Upper lobe of left lung (tissue), 6 donors: ENCODE data around the gene RGSL1. TPM values are rescaled to one million over a fixed set of nuclear protein-coding genes. Genes with fewer than 3 reads are reported as not detected.

Source experiments
- ATAC-seq, 2 donors: fragments of 200-7000 bp; cut with Tn5 transposase; one replicate each; pipeline ENCODE4 v1.9.1; 2022; ENCODE audit warnings: mild to moderate bottlenecking in 2 of 2, moderate library complexity in 2 of 2; ENCODE audit not compliant: low FRiP score in 2 of 2
- DNase-seq, 2 donors: peaks; one replicate each; pipeline ENCODE4 v3.0.0-alpha.2; 2019 to 2020
- H3K27ac ChIP-seq, 4 donors: fragments of 200-600 bp; sonication (generic); one replicate each; pipeline ENCODE4 v1.5.1; 2016 to 2019
- H3K27me3 ChIP-seq, 4 donors: fragments of 200-600 bp; sonication (generic); one replicate each; pipeline ENCODE4 v1.5.1; 2017 to 2019
- H3K36me3 ChIP-seq, 4 donors: fragments of 200-600 bp; sonication (generic); one replicate each; pipeline ENCODE4 v1.5.1; 2016 to 2019
- H3K4me1 ChIP-seq, 4 donors: fragments of 200-600 bp; sonication (generic); one replicate each; pipeline ENCODE4 v1.5.1; 2018 to 2019
- H3K4me3 ChIP-seq, 4 donors: fragments of 200-600 bp; sonication (generic); one replicate each; pipeline ENCODE4 v1.5.1; 2017 to 2019; ENCODE audit warnings: mild to moderate bottlenecking in 2 of 4, moderate library complexity in 1 of 4
- H3K9me3 ChIP-seq, 4 donors: fragments of 200-600 bp; sonication (generic); one replicate each; pipeline ENCODE4 v1.5.1; 2018 to 2019
- CTCF ChIP-seq, 6 experiments: fragments of 450-650 bp in 4 of 6; fragments of 200-600 bp in 2 of 6; sonication (generic) in 2 of 6; IDR thresholded peaks; one replicate each; pipeline ENCODE4 v1.5.1; 2016 to 2019; ENCODE audit warnings: antibody characterized with exemption in 6 of 6
- EP300 ChIP-seq, 4 donors: sonication (generic); formaldehyde crosslinking; IDR thresholded peaks; one replicate each; pipeline ENCODE4 v1.5.1; 2017; ENCODE audit warnings: antibody characterized with exemption in 4 of 4, control low read depth in 2 of 4
- POLR2A ChIP-seq, 4 donors: fragments of 450-650 bp; IDR thresholded peaks; one replicate each; pipeline ENCODE4 v1.5.1; 2016 to 2017; ENCODE audit warnings: antibody characterized with exemption in 4 of 4, mild to moderate bottlenecking in 2 of 4
- POLR2AphosphoS5 ChIP-seq, 2 donors: sonication (generic); formaldehyde crosslinking; IDR thresholded peaks; one replicate each; pipeline ENCODE4 v1.5.1; 2017; ENCODE audit warnings: antibody characterized with exemption in 2 of 2
- WGBS, 2 donors: methylation state at CpG; one replicate each; pipeline ENCODE4 v1.1.5; 2017 to 2018; 5-methylcytosine and 5-hydroxymethylcytosine counted together
- total RNA-seq, 6 donors: library from RNA; depleted of rRNA in 4 of 6; stranded (reverse); fragments of >200 nt in 4 of 6; gene quantifications; one replicate each; pipeline versions ENCODE4 v1.1.0 to v1.2.1, GENCODE V29; 2016 to 2021
- donor health status: DM: no; HTN: no; CAD: no; lungs with moderate emphysema.
- donor health status: DM: no; HTN: yes; CAD: no; lungs with severe emphysema.

Gene RGSL1
- total RNA-seq, 6 donors from 2014 or later = not detected

GRCh38 chr1:182407724-182408123, 42.2 kb upstream of the RGSL1 start:
- TF ChIP-seq CTCF (IDR thresholded peaks at IDR 0.05) (no peak), EP300 (IDR thresholded peaks at IDR 0.05) (no peak), POLR2AphosphoS5 (IDR thresholded peaks at IDR 0.05) (no peak), POLR2A (IDR thresholded peaks at IDR 0.05) (no peak)
- no peak overlapping the region for H3K4me3 ChIP-seq
- peaks cover 0 to 5% (median 2%) of the 10 kb centered on the region in 4 donors for H3K9me3 ChIP-seq
- no peak for DNase-seq
- no peak for ATAC-seq
- H3K4me1 ChIP-seq = peaks cover 0 to 6% (median 0%) of the 10 kb centered on the region in 4 donors
- H3K27me3 ChIP-seq = no peaks in the 10 kb centered on the region
- H3K27ac ChIP-seq = no peak overlapping the region
- WGBS, 2 donors = 41 to 53% methylated on average over 3 of the region's 3 CpGs
- H3K36me3 ChIP-seq = no peaks in the 10 kb centered on the region

GRCh38 chr1:182408435-182409075, 41.4 kb upstream of the RGSL1 start:
- ATAC-seq = peak; percentile 21 to 78

GRCh38 chr1:182410138-182410537, 39.8 kb upstream of the RGSL1 start:
- ATAC-seq (no peak), DNase-seq (no peak)
- TF ChIP-seq POLR2A (IDR thresholded peaks at IDR 0.05) = no peak
- no peak for TF ChIP-seq EP300 (IDR thresholded peaks at IDR 0.05)
- TF ChIP-seq CTCF (IDR thresholded peaks at IDR 0.05) = no peak
- no peak for TF ChIP-seq POLR2AphosphoS5 (IDR thresholded peaks at IDR 0.05)
- peaks cover 0 to 6% (median 0%) of the 10 kb centered on the region in 4 donors for H3K4me1 ChIP-seq
- no peak overlapping the region for H3K27ac ChIP-seq
- WGBS, 2 donors = 75 to 76% methylated on average over 4 of the region's 4 CpGs
- no peaks in the 10 kb centered on the region for H3K36me3 ChIP-seq
- no peaks in the 10 kb centered on the region for H3K27me3 ChIP-seq
- H3K4me3 ChIP-seq = no peak overlapping the region
- H3K9me3 ChIP-seq = peaks cover 0 to 5% (median 2%) of the 10 kb centered on the region in 4 donors

More at GRCh38 chr1:182408435-182409075, 41.4 kb upstream of the RGSL1 start:
- no peaks in the 10 kb centered on the region for H3K36me3 ChIP-seq
- no peaks in the 10 kb centered on the region for H3K27me3 ChIP-seq
- H3K27ac ChIP-seq = no peak overlapping the region
- H3K4me1 ChIP-seq = peaks cover 0 to 6% (median 0%) of the 10 kb centered on the region in 4 donors
- H3K9me3 ChIP-seq = peaks cover 0 to 5% (median 2%) of the 10 kb centered on the region in 4 donors
- no peak overlapping the region for H3K4me3 ChIP-seq
- TF ChIP-seq CTCF (IDR thresholded peaks at IDR 0.05) = no peak
- TF ChIP-seq POLR2AphosphoS5 (IDR thresholded peaks at IDR 0.05) = no peak
- TF ChIP-seq POLR2A (IDR thresholded peaks at IDR 0.05) = no peak
- no peak for TF ChIP-seq EP300 (IDR thresholded peaks at IDR 0.05)
- peak in 1 of 2 donors; percentile 46 for DNase-seq
- WGBS, 2 donors = 74 to 80% methylated on average over 3 of the region's 3 CpGs

DNA sequence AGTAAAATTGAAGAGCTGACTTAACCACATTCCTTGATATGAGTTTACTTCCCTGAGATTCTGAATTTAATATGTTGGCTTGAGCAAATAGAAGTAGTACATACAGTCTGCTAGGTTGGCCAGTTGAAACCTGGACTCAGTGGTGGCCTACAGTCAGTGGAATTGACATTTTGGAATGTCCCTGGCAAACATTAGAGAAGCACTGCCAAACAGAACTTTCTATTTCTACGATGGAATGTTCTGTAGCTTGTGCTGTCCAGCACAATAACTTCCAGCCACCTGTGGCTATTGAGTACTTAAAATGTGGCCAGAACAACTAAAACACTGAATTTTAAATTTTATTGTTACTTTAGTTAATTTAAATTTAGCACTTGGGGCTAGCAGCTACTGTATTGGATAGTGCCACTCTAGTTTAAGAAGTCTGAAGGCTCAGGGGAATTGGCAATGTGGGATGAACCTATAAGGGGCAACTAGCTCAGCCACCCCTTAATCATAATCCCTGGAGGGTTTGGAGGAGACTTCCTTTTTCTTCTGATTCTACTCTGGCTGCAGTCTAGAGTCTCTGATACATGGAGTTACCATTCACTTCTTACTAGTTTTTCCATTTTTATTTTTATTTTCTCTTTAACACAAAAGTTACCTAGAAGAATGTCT, 39.2 kb upstream of the RGSL1 start:
- Histone ChIP-seq H3K4me3 (no peak overlapping the region), H3K27me3 (no peaks in the 10 kb centered on the region), H3K27ac (no peak overlapping the region), H3K9me3 (peaks cover 0 to under 1% (median under 1%) of the 10 kb centered on the region in 4 donors), H3K4me1 (peaks cover 0 to 6% (median 0%) of the 10 kb centered on the region in 4 donors), H3K36me3 (no peaks in the 10 kb centered on the region)
- no peak for DNase-seq
- peak in 1 of 2 donors; percentile 32 for ATAC-seq
- 55 to 71% methylated on average over 1 of the region's 1 CpG for WGBS, 2 donors
- no peak for TF ChIP-seq CTCF (IDR thresholded peaks at IDR 0.05)
- TF ChIP-seq POLR2A (IDR thresholded peaks at IDR 0.05) = no peak
- TF ChIP-seq EP300 (IDR thresholded peaks at IDR 0.05) = no peak
- no peak for TF ChIP-seq POLR2AphosphoS5 (IDR thresholded peaks at IDR 0.05)
